Astrocyte (in vitro differentiated cells and primary cell): Measurements from ENCODE around the gene TENT4B.

ENCODE experiments used
- CTCF ChIP-seq: IDR thresholded peaks from 2 replicates; pipeline ENCODE4 v1.5.1; 2011; ENCODE audit warnings: low read depth, mild to moderate bottlenecking, inconsistent platforms, low read length, moderate library complexity; ENCODE audit not compliant: insufficient read depth
- EZH2 ChIP-seq: IDR thresholded peaks from 2 replicates; pipeline ENCODE4 v1.6.1; 2012; ENCODE audit warnings: mild to moderate bottlenecking, low read length, inconsistent platforms; ENCODE audit not compliant: insufficient read depth

- TF ChIP-seq CTCF, result no peak
- TF ChIP-seq EZH2, result no peak
Observed at GRCh38 chr16:50190292-50190691, 37.2 kb downstream of the TENT4B start.
